Measurements from ENCODE around the gene SLC7A5. TPM values are rescaled to one million over a fixed set of nuclear protein-coding genes. Genes with fewer than 3 reads are reported as not detected.
"Not testable (repeated sequence)": the region's sequence is repeated elsewhere in the genome, so short reads cannot be mapped to it uniquely, and the experiment has no call there.

Gene SLC7A5
- polyA plus RNA-seq, 1 donor = 15.0 TPM

DNA sequence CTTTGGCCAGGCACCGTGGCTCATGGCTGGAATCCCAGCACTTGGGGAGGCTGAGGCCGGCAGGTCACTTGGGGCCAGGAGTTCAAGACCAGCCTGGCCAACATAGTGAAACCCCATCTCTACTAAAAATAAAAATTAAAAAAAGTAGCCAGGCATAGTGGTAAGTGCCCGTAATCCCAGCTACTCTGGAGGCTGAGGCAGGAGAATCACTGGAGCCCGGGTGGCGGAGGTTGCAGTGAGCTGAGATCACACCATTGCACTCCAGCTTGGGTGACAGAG is 43.5 kb downstream of the SLC7A5 start:
- H3K4me3 ChIP-seq (ENCODE audit: low read length); H3K27ac ChIP-seq (ENCODE audit: low read length); H3K9me3 ChIP-seq (ENCODE audit: control insufficient read depth, low read depth, low read length); H3K36me3 ChIP-seq (ENCODE audit: control insufficient read depth, insufficient read depth, low read length); H3K4me1 ChIP-seq (ENCODE audit: control insufficient read depth, insufficient read depth, low read length); H3K27me3 ChIP-seq (ENCODE audit: control insufficient read depth, insufficient read depth, low read length); DNase-seq: not testable (repeated sequence)
- WGBS (ENCODE audit: insufficient coverage, low lambda C conversion rate) = no CpG with 5 or more reads among the region's 5 CpGs

DNA sequence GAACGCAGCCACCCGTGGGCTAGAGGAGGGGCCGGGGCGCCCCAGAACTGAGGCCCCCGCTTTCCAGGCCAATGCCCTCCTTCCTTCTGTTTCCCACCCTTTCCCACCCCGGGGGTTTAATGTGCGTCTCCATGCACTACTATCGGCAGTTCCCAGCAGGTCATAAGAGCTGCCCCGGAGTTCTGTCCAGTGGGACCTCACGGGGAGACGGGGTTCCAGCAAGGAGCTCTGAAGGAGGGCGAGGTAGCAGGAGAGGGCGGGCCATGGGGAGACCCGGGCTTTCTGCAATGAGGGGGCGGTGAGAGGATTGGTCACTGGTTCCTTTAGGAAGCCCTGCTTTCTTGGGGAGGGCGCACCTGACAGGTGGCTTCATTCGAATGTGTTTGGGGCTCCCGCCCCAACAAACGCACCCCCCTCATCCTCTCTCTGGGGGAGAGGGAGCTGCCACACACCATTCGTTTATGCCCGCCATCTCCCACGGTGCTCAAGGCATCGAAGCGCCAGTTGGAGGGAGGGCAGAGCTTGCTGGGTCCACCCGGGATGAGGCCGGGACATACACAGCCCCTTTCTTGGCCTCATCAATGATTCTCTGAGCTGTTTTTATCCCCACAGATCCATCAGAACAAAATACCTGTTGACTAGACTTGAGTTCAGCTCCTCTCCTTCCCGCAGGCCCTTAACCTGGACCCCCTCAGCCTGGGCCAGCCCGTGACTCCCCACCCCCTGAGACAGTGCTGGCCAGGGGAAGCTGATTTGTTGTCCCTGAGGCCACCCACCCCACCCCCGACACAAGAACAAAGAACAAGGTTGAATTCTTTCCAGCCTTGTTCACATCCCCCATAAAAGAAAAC is 44.1 kb downstream of the SLC7A5 start:
- DNase-seq = peak in 1 of 2 donors; percentile 53
- Histone ChIP-seq H3K36me3 (ENCODE audit: control insufficient read depth, insufficient read depth, low read length) (no peaks in the 10 kb centered on the region), H3K9me3 (ENCODE audit: control insufficient read depth, low read depth, low read length) (no peaks in the 10 kb centered on the region), H3K27me3 (ENCODE audit: control insufficient read depth, insufficient read depth, low read length) (no peaks in the 10 kb centered on the region), H3K4me1 (ENCODE audit: control insufficient read depth, insufficient read depth, low read length) (peaks cover 2% of the 10 kb centered on the region), H3K4me3 (ENCODE audit: low read length) (no peak overlapping the region), H3K27ac (ENCODE audit: low read length) (no peak overlapping the region)
- no CpG with 5 or more reads among the region's 29 CpGs for WGBS (ENCODE audit: insufficient coverage, low lambda C conversion rate)

GRCh38 chr16:87824016-87824990 is 45.0 kb downstream of the SLC7A5 start:
- Histone ChIP-seq H3K4me1 (ENCODE audit: control insufficient read depth, insufficient read depth, low read length) (peaks cover 2% of the 10 kb centered on the region), H3K27ac (ENCODE audit: low read length) (no peak overlapping the region), H3K36me3 (ENCODE audit: control insufficient read depth, insufficient read depth, low read length) (no peaks in the 10 kb centered on the region), H3K27me3 (ENCODE audit: control insufficient read depth, insufficient read depth, low read length) (no peaks in the 10 kb centered on the region), H3K4me3 (ENCODE audit: low read length) (no peak overlapping the region), H3K9me3 (ENCODE audit: control insufficient read depth, low read depth, low read length) (peaks cover 7% of the 10 kb centered on the region)
- WGBS (ENCODE audit: insufficient coverage, low lambda C conversion rate) = 40% methylated on average over 1 of the region's 19 CpGs
- DNase-seq = no peak

GRCh38 chr16:87823181-87823929 is 46.0 kb downstream of the SLC7A5 start:
- WGBS (ENCODE audit: insufficient coverage, low lambda C conversion rate) = 100% methylated on average over 1 of the region's 24 CpGs
- Histone ChIP-seq H3K9me3 (ENCODE audit: control insufficient read depth, low read depth, low read length) (peaks cover 13% of the 10 kb centered on the region), H3K4me1 (ENCODE audit: control insufficient read depth, insufficient read depth, low read length) (peaks cover 2% of the 10 kb centered on the region), H3K4me3 (ENCODE audit: low read length) (no peak overlapping the region), H3K27me3 (ENCODE audit: control insufficient read depth, insufficient read depth, low read length) (no peaks in the 10 kb centered on the region), H3K36me3 (ENCODE audit: control insufficient read depth, insufficient read depth, low read length) (no peaks in the 10 kb centered on the region), H3K27ac (ENCODE audit: low read length) (no peak overlapping the region)
- DNase-seq = no peak

- no peak for DNase-seq
- H3K36me3 ChIP-seq (ENCODE audit: control insufficient read depth, insufficient read depth, low read length) = no peaks in the 10 kb centered on the region
- H3K27me3 ChIP-seq (ENCODE audit: control insufficient read depth, insufficient read depth, low read length) = no peaks in the 10 kb centered on the region
- H3K9me3 ChIP-seq (ENCODE audit: control insufficient read depth, low read depth, low read length) = peaks cover 22% of the 10 kb centered on the region
- H3K4me3 ChIP-seq (ENCODE audit: low read length) = no peak overlapping the region
- H3K27ac ChIP-seq (ENCODE audit: low read length) = no peak overlapping the region
- peaks cover 2% of the 10 kb centered on the region for H3K4me1 ChIP-seq (ENCODE audit: control insufficient read depth, insufficient read depth, low read length)
- 40% methylated on average over 1 of the region's 38 CpGs for WGBS (ENCODE audit: insufficient coverage, low lambda C conversion rate)
Measured at GRCh38 chr16:87822108-87822970, 47.0 kb downstream of the SLC7A5 start.

GRCh38 chr16:87821376-87822107 is 47.8 kb downstream of the SLC7A5 start:
- no CpG with 5 or more reads among the region's 18 CpGs for WGBS (ENCODE audit: insufficient coverage, low lambda C conversion rate)
- no peak for DNase-seq
- Histone ChIP-seq H3K36me3 (ENCODE audit: control insufficient read depth, insufficient read depth, low read length) (no peaks in the 10 kb centered on the region), H3K27me3 (ENCODE audit: control insufficient read depth, insufficient read depth, low read length) (no peaks in the 10 kb centered on the region), H3K9me3 (ENCODE audit: control insufficient read depth, low read depth, low read length) (peaks cover 26% of the 10 kb centered on the region), H3K27ac (ENCODE audit: low read length) (no peak overlapping the region), H3K4me1 (ENCODE audit: control insufficient read depth, insufficient read depth, low read length) (peaks cover 2% of the 10 kb centered on the region), H3K4me3 (ENCODE audit: low read length) (no peak overlapping the region)

GRCh38 chr16:87819983-87820382 is 49.3 kb downstream of the SLC7A5 start:
- Histone ChIP-seq H3K27ac (ENCODE audit: low read length) (no peak overlapping the region), H3K4me3 (ENCODE audit: low read length) (no peak overlapping the region), H3K9me3 (ENCODE audit: control insufficient read depth, low read depth, low read length) (peaks cover 29% of the 10 kb centered on the region), H3K4me1 (ENCODE audit: control insufficient read depth, insufficient read depth, low read length) (peaks cover 2% of the 10 kb centered on the region), H3K36me3 (ENCODE audit: control insufficient read depth, insufficient read depth, low read length) (no peaks in the 10 kb centered on the region), H3K27me3 (ENCODE audit: control insufficient read depth, insufficient read depth, low read length) (no peaks in the 10 kb centered on the region)
- DNase-seq = no peak
- no CpG with 5 or more reads among the region's 17 CpGs for WGBS (ENCODE audit: insufficient coverage, low lambda C conversion rate)

DNA sequence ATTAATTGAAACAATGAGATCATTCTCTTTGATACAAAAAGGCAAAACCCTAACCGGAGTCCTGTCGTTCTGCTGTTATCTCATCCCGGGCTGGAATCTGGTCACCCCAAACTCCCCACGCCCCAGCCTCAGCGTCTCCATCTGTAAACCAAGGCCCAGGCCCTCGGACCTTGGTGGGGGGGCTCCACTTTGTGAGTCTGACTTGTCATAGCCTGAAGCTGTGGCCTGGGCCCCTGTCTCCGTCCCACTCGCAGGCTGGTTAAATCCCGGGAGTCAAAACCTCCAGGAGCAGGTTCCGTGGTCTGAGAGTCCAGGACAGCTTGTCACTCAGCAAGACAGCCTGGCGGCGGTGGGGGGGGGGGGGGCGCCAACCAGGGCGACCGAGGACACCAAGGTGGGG is 50.0 kb downstream of the SLC7A5 start:
- no peak overlapping the region for H3K27ac ChIP-seq (ENCODE audit: low read length)
- no CpG with 5 or more reads among the region's 15 CpGs for WGBS (ENCODE audit: insufficient coverage, low lambda C conversion rate)

DNA sequence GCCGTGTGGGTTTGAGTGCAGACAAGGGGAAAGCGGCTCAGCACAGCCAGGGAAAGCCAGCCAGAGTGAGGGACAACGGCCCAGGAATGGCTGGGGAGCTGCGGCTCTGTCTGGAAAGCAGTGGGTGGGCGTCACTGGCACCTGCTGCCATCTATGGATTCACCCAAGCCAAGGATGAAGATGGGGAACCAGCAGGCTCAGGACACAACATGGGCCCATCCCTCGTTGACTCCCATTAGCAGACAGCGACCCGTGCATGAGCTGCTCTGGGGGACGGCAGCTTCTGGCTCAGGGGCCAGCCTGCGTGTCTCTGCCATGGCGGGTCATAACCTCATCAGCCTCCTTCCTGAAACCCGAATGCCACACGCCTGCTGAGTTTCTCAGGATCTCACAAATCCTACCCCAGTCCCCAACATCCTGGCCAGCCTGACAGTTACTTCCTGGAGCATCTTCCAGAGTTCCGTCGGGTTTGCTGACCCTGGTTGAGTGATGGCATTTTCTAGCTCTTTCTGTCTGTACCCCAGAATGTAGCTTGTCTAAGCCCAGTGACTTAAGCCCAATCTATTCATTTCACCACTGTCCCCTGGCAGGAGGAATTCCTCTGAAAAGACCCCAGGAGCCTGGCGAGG is 50.7 kb downstream of the SLC7A5 start:
- no peak for DNase-seq
- H3K27ac ChIP-seq (ENCODE audit: low read length) = no peak overlapping the region
- no CpG with 5 or more reads among the region's 16 CpGs for WGBS (ENCODE audit: insufficient coverage, low lambda C conversion rate)

More for the DNA sequence above, 50.0 kb downstream of the SLC7A5 start:
- Histone ChIP-seq H3K4me1 (ENCODE audit: control insufficient read depth, insufficient read depth, low read length) (peaks cover 2% of the 10 kb centered on the region), H3K4me3 (ENCODE audit: low read length) (no peak overlapping the region), H3K27me3 (ENCODE audit: control insufficient read depth, insufficient read depth, low read length) (no peaks in the 10 kb centered on the region), H3K36me3 (ENCODE audit: control insufficient read depth, insufficient read depth, low read length) (no peaks in the 10 kb centered on the region), H3K9me3 (ENCODE audit: control insufficient read depth, low read depth, low read length) (peaks cover 29% of the 10 kb centered on the region)
- DNase-seq = no peak

More for the DNA sequence above, 50.7 kb downstream of the SLC7A5 start:
- no peaks in the 10 kb centered on the region for H3K27me3 ChIP-seq (ENCODE audit: control insufficient read depth, insufficient read depth, low read length)
- H3K4me1 ChIP-seq (ENCODE audit: control insufficient read depth, insufficient read depth, low read length) = peaks cover 2% of the 10 kb centered on the region
- peaks cover 29% of the 10 kb centered on the region for H3K9me3 ChIP-seq (ENCODE audit: control insufficient read depth, low read depth, low read length)
- no peak overlapping the region for H3K4me3 ChIP-seq (ENCODE audit: low read length)
- H3K36me3 ChIP-seq (ENCODE audit: control insufficient read depth, insufficient read depth, low read length) = no peaks in the 10 kb centered on the region

Measured in large intestine (tissue), 3 donors.